Kidney capillary endothelial cell (primary cell): ENCODE measurements around the gene APH1B.

Experiments
- DNase-seq: peaks from one replicate; pipeline ENCODE4 v3.0.0-alpha.2; 2018; ENCODE audit warnings: low spot score

The APH1B gene

GRCh38 chr15:63252292-63252691 is 25.1 kb upstream of the APH1B start:
- no peak for DNase-seq

GRCh38 chr15:63254991-63255390 is 22.4 kb upstream of the APH1B start:
- no peak for DNase-seq

- DNase-seq, result no peak
Measured at GRCh38 chr15:63255489-63255990, 21.9 kb upstream of the APH1B start.

- no peak for DNase-seq
Measured at GRCh38 chr15:63256433-63257274, 20.8 kb upstream of the APH1B start.

GRCh38 chr15:63258658-63259057 is 18.7 kb upstream of the APH1B start:
- DNase-seq, result no peak

- DNase-seq, result no peak
Measured at GRCh38 chr15:63260791-63261190, 16.6 kb upstream of the APH1B start.

GRCh38 chr15:63261311-63261710 is 16.1 kb upstream of the APH1B start:
- DNase-seq, result no peak

GRCh38 chr15:63263519-63263918 is 13.9 kb upstream of the APH1B start:
- DNase-seq, result no peak

GRCh38 chr15:63264688-63265293 is 12.6 kb upstream of the APH1B start:
- no peak for DNase-seq

GRCh38 chr15:63274427-63274826 is 3.0 kb upstream of the APH1B start:
- no peak for DNase-seq

- DNase-seq, result no peak
Measured at GRCh38 chr15:63276342-63277037, 915 bp upstream of the APH1B start.

GRCh38 chr15:63277893-63278456 is 570 bp downstream of the APH1B start:
- DNase-seq, result no peak

GRCh38 chr15:63283126-63283525 is 5.7 kb downstream of the APH1B start:
- DNase-seq, result no peak

GRCh38 chr15:63284335-63284734 is 6.9 kb downstream of the APH1B start:
- no peak for DNase-seq

GRCh38 chr15:63287109-63287508 is 9.7 kb downstream of the APH1B start:
- no peak for DNase-seq

GRCh38 chr15:63288342-63288741 is 10.9 kb downstream of the APH1B start:
- no peak for DNase-seq

GRCh38 chr15:63288778-63289378 is 11.5 kb downstream of the APH1B start:
- peak; percentile 71 for DNase-seq

GRCh38 chr15:63291507-63291906 is 14.1 kb downstream of the APH1B start:
- peak; percentile 76 for DNase-seq

GRCh38 chr15:63292241-63292640 is 14.8 kb downstream of the APH1B start:
- DNase-seq, result no peak

- DNase-seq, result no peak
Measured at GRCh38 chr15:63292771-63293170, 15.4 kb downstream of the APH1B start.

GRCh38 chr15:63294359-63294758 is 17.0 kb downstream of the APH1B start:
- no peak for DNase-seq

GRCh38 chr15:63295341-63295740 is 17.9 kb downstream of the APH1B start:
- no peak for DNase-seq
